ENCODE data around the gene SPAG9.

SPAG9 gene

GRCh38 chr17:51029568-51030463, 90.9 kb downstream of the SPAG9 start:
- peak; percentile 58 for DNase-seq (ENCODE audit: low read depth)
- Histone ChIP-seq H3K4me3 (ENCODE audit: low read length) (peak overlapping the region; percentile 68), H3K9ac (ENCODE audit: low read length) (peak overlapping the region; percentile 31), H3K9me3 (ENCODE audit: control insufficient read depth, low read length) (no peaks in the 10 kb centered on the region), H3K27me3 (replicated peaks; ENCODE audit: control insufficient read depth, insufficient read depth, low read length) (no peaks in the 10 kb centered on the region), H3K4me1 (ENCODE audit: control insufficient read depth, insufficient read depth, low read length) (peaks cover 16% of the 10 kb centered on the region), H3K36me3 (ENCODE audit: control insufficient read depth, insufficient read depth, low read length, severe bottlenecking) (peaks cover 4% of the 10 kb centered on the region)

- Histone ChIP-seq H3K4me1 (ENCODE audit: control insufficient read depth, insufficient read depth, low read length) (peaks cover 10% of the 10 kb centered on the region), H3K9me3 (ENCODE audit: control insufficient read depth, low read length) (no peaks in the 10 kb centered on the region), H3K27me3 (replicated peaks; ENCODE audit: control insufficient read depth, insufficient read depth, low read length) (no peaks in the 10 kb centered on the region), H3K36me3 (ENCODE audit: control insufficient read depth, insufficient read depth, low read length, severe bottlenecking) (peaks cover 4% of the 10 kb centered on the region), H3K4me3 (ENCODE audit: low read length) (peak overlapping the region; percentile 68), H3K9ac (ENCODE audit: low read length) (peak overlapping the region; percentile 31)
- DNase-seq (ENCODE audit: low read depth): no peak
Observed at GRCh38 chr17:51029142-51029541, 91.5 kb downstream of the SPAG9 start.

- Histone ChIP-seq H3K36me3 (ENCODE audit: control insufficient read depth, insufficient read depth, low read length, severe bottlenecking) (peaks cover 4% of the 10 kb centered on the region), H3K4me1 (ENCODE audit: control insufficient read depth, insufficient read depth, low read length) (peaks cover 10% of the 10 kb centered on the region), H3K9ac (ENCODE audit: low read length) (no peak overlapping the region), H3K9me3 (ENCODE audit: control insufficient read depth, low read length) (no peaks in the 10 kb centered on the region), H3K4me3 (ENCODE audit: low read length) (no peak overlapping the region), H3K27me3 (replicated peaks; ENCODE audit: control insufficient read depth, insufficient read depth, low read length) (no peaks in the 10 kb centered on the region)
- no peak for DNase-seq (ENCODE audit: low read depth)
Observed at GRCh38 chr17:51028176-51028863, 92.3 kb downstream of the SPAG9 start.

- H3K36me3 ChIP-seq (ENCODE audit: control insufficient read depth, insufficient read depth, low read length, severe bottlenecking): peaks cover 57% of the 10 kb centered on the region
- DNase-seq (ENCODE audit: low read depth): no peak
- no peak overlapping the region for H3K4me3 ChIP-seq (ENCODE audit: low read length)
Observed at GRCh38 chr17:51018541-51018940, 102.1 kb downstream of the SPAG9 start.

GRCh38 chr17:51017270-51017669, 103.4 kb downstream of the SPAG9 start:
- peaks cover 65% of the 10 kb centered on the region for H3K36me3 ChIP-seq (ENCODE audit: control insufficient read depth, insufficient read depth, low read length, severe bottlenecking)
- H3K4me3 ChIP-seq (ENCODE audit: low read length): no peak overlapping the region
- H3K27me3 ChIP-seq (replicated peaks; ENCODE audit: control insufficient read depth, insufficient read depth, low read length): no peaks in the 10 kb centered on the region
- H3K9me3 ChIP-seq (ENCODE audit: control insufficient read depth, low read length): no peaks in the 10 kb centered on the region
- H3K4me1 ChIP-seq (ENCODE audit: control insufficient read depth, insufficient read depth, low read length): peaks cover 13% of the 10 kb centered on the region
- no peak overlapping the region for H3K9ac ChIP-seq (ENCODE audit: low read length)
- no peak for DNase-seq (ENCODE audit: low read depth)

More at GRCh38 chr17:51018541-51018940, 102.1 kb downstream of the SPAG9 start:
- Histone ChIP-seq H3K4me1 (ENCODE audit: control insufficient read depth, insufficient read depth, low read length) (peaks cover 13% of the 10 kb centered on the region), H3K27me3 (replicated peaks; ENCODE audit: control insufficient read depth, insufficient read depth, low read length) (no peaks in the 10 kb centered on the region), H3K9ac (ENCODE audit: low read length) (no peak overlapping the region), H3K9me3 (ENCODE audit: control insufficient read depth, low read length) (no peaks in the 10 kb centered on the region)

GRCh38 chr17:51016099-51016498, 104.6 kb downstream of the SPAG9 start:
- Histone ChIP-seq H3K4me1 (ENCODE audit: control insufficient read depth, insufficient read depth, low read length) (peaks cover 13% of the 10 kb centered on the region), H3K9me3 (ENCODE audit: control insufficient read depth, low read length) (no peaks in the 10 kb centered on the region), H3K9ac (ENCODE audit: low read length) (no peak overlapping the region), H3K36me3 (ENCODE audit: control insufficient read depth, insufficient read depth, low read length, severe bottlenecking) (peaks cover 64% of the 10 kb centered on the region), H3K4me3 (ENCODE audit: low read length) (no peak overlapping the region), H3K27me3 (replicated peaks; ENCODE audit: control insufficient read depth, insufficient read depth, low read length) (no peaks in the 10 kb centered on the region)
- peak; percentile 42 for DNase-seq (ENCODE audit: low read depth)

GRCh38 chr17:51015145-51015558, 105.5 kb downstream of the SPAG9 start:
- no peak overlapping the region for H3K4me3 ChIP-seq (ENCODE audit: low read length)
- DNase-seq (ENCODE audit: low read depth): peak; percentile 73
- peak overlapping the region; percentile 6 for H3K9ac ChIP-seq (ENCODE audit: low read length)
- H3K27me3 ChIP-seq (replicated peaks; ENCODE audit: control insufficient read depth, insufficient read depth, low read length): no peaks in the 10 kb centered on the region
- H3K36me3 ChIP-seq (ENCODE audit: control insufficient read depth, insufficient read depth, low read length, severe bottlenecking): peaks cover 61% of the 10 kb centered on the region
- H3K9me3 ChIP-seq (ENCODE audit: control insufficient read depth, low read length): no peaks in the 10 kb centered on the region
- H3K4me1 ChIP-seq (ENCODE audit: control insufficient read depth, insufficient read depth, low read length): peaks cover 13% of the 10 kb centered on the region

- Histone ChIP-seq H3K9me3 (ENCODE audit: control insufficient read depth, low read length) (no peaks in the 10 kb centered on the region), H3K27me3 (replicated peaks; ENCODE audit: control insufficient read depth, insufficient read depth, low read length) (no peaks in the 10 kb centered on the region), H3K36me3 (ENCODE audit: control insufficient read depth, insufficient read depth, low read length, severe bottlenecking) (peaks cover 55% of the 10 kb centered on the region), H3K9ac (ENCODE audit: low read length) (no peak overlapping the region), H3K4me3 (ENCODE audit: low read length) (no peak overlapping the region), H3K4me1 (ENCODE audit: control insufficient read depth, insufficient read depth, low read length) (peaks cover 13% of the 10 kb centered on the region)
- no peak for DNase-seq (ENCODE audit: low read depth)
Observed at GRCh38 chr17:51014129-51014528, 106.5 kb downstream of the SPAG9 start.

GRCh38 chr17:51013322-51013721, 107.3 kb downstream of the SPAG9 start:
- Histone ChIP-seq H3K27me3 (replicated peaks; ENCODE audit: control insufficient read depth, insufficient read depth, low read length) (no peaks in the 10 kb centered on the region), H3K36me3 (ENCODE audit: control insufficient read depth, insufficient read depth, low read length, severe bottlenecking) (peaks cover 55% of the 10 kb centered on the region), H3K4me1 (ENCODE audit: control insufficient read depth, insufficient read depth, low read length) (peaks cover 13% of the 10 kb centered on the region), H3K9me3 (ENCODE audit: control insufficient read depth, low read length) (no peaks in the 10 kb centered on the region), H3K9ac (ENCODE audit: low read length) (no peak overlapping the region), H3K4me3 (ENCODE audit: low read length) (no peak overlapping the region)
- no peak for DNase-seq (ENCODE audit: low read depth)

- no peak overlapping the region for H3K4me3 ChIP-seq (ENCODE audit: low read length)
- peaks cover 13% of the 10 kb centered on the region for H3K4me1 ChIP-seq (ENCODE audit: control insufficient read depth, insufficient read depth, low read length)
- no peak overlapping the region for H3K9ac ChIP-seq (ENCODE audit: low read length)
- no peaks in the 10 kb centered on the region for H3K27me3 ChIP-seq (replicated peaks; ENCODE audit: control insufficient read depth, insufficient read depth, low read length)
- no peak for DNase-seq (ENCODE audit: low read depth)
- H3K36me3 ChIP-seq (ENCODE audit: control insufficient read depth, insufficient read depth, low read length, severe bottlenecking): peaks cover 56% of the 10 kb centered on the region
- no peaks in the 10 kb centered on the region for H3K9me3 ChIP-seq (ENCODE audit: control insufficient read depth, low read length)
Observed at GRCh38 chr17:51012538-51012937, 108.1 kb downstream of the SPAG9 start.

GRCh38 chr17:51010173-51010675, 110.4 kb downstream of the SPAG9 start:
- H3K27me3 ChIP-seq (replicated peaks; ENCODE audit: control insufficient read depth, insufficient read depth, low read length): no peaks in the 10 kb centered on the region
- DNase-seq (ENCODE audit: low read depth): peak; percentile 19
- no peak overlapping the region for H3K9ac ChIP-seq (ENCODE audit: low read length)
- no peak overlapping the region for H3K4me3 ChIP-seq (ENCODE audit: low read length)
- peaks cover 61% of the 10 kb centered on the region for H3K36me3 ChIP-seq (ENCODE audit: control insufficient read depth, insufficient read depth, low read length, severe bottlenecking)
- no peaks in the 10 kb centered on the region for H3K9me3 ChIP-seq (ENCODE audit: control insufficient read depth, low read length)
- H3K4me1 ChIP-seq (ENCODE audit: control insufficient read depth, insufficient read depth, low read length): peaks cover 22% of the 10 kb centered on the region
